GM12892 (cell line): Measurements from ENCODE around the gene CYP51A1.

Source experiments
- POLR2A ChIP-seq: IDR thresholded peaks from 2 replicates; pipeline ENCODE4 v1.6.1; 2011; ENCODE audit warnings: low read depth, low read length, control low read depth
- POLR2AphosphoS5 ChIP-seq: IDR thresholded peaks from 2 replicates; pipeline ENCODE4 v1.6.1; 2011; ENCODE audit warnings: low read depth, low read length, control low read depth
- TAF1 ChIP-seq: IDR thresholded peaks from 2 replicates; pipeline ENCODE4 v1.6.1; 2011; ENCODE audit warnings: low read depth, mild to moderate bottlenecking, control low read depth, low read length, borderline replicate concordance

DNA sequence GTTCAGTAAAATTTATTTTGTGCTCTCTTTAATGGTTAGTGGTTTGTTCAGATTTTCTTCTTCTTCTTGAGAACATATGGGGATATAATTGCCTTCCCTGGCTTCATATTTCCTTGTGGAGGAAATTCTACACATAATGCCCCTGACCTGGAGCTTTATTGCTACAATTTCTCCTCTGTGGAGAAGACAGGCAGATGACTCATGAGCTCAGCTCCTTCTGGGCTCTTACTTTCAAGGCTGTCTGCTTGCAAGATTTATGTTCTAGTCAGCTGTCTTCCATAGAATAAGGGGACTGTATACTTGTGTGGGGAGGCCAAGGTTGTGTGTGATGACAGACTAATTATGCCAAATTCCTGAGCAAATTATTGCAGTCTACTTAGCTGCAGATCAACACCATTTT, 43.1 kb upstream of the CYP51A1 start:
- TF ChIP-seq POLR2A (no peak), POLR2AphosphoS5 (no peak), TAF1 (no peak)
